ENCODE data around the gene GNG11.

- TF ChIP-seq ZNF146 (tag by site-specific recombination; IDR thresholded peaks at IDR 0.05): no peak
- TF ChIP-seq ZNF513 (tag by site-specific recombination; IDR thresholded peaks at IDR 0.05): no peak
- TF ChIP-seq ZNF777 (tag by site-specific recombination; IDR thresholded peaks at IDR 0.05; ENCODE audit: borderline replicate concordance): no peak
- TF ChIP-seq ZNF623 (tag by site-specific recombination; IDR thresholded peaks at IDR 0.05): no peak
These were observed 20.4 kb downstream of the GNG11 start for GRCh38 chr7:93941945-93942344.
